ENCODE results near the gene ACOT13.
"Not testable (repeated sequence)": the region's sequence is repeated elsewhere in the genome, so short reads cannot be mapped to it uniquely, and the experiment has no call there.

The ACOT13 gene

GRCh38 chr6:24720604-24721460, 54.0 kb downstream of the ACOT13 start:
- DNase-seq (ENCODE audit: insufficient read length, low spot score): peak; percentile 98
- peak; percentile 93 for FAIRE-seq

GRCh38 chr6:24721461-24722215, 54.8 kb downstream of the ACOT13 start:
- FAIRE-seq: no peak
- DNase-seq (ENCODE audit: insufficient read length, low spot score): peak; percentile 70

GRCh38 chr6:24723270-24723669, 56.4 kb downstream of the ACOT13 start:
- FAIRE-seq: no peak

GRCh38 chr6:24730653-24731052, 63.8 kb downstream of the ACOT13 start:
- FAIRE-seq: not testable (repeated sequence)

More at GRCh38 chr6:24723270-24723669, 56.4 kb downstream of the ACOT13 start:
- DNase-seq (ENCODE audit: insufficient read length, low spot score): no peak

GRCh38 chr6:24731456-24732134, 64.7 kb downstream of the ACOT13 start:
- FAIRE-seq; DNase-seq (ENCODE audit: insufficient read length, low spot score): not testable (repeated sequence)

More at GRCh38 chr6:24730653-24731052, 63.8 kb downstream of the ACOT13 start:
- DNase-seq (ENCODE audit: insufficient read length, low spot score): not testable (repeated sequence)

GRCh38 chr6:24734166-24734565, 67.3 kb downstream of the ACOT13 start:
- DNase-seq (ENCODE audit: insufficient read length, low spot score) (no peak), FAIRE-seq (no peak)

GRCh38 chr6:24734710-24735109, 67.8 kb downstream of the ACOT13 start:
- not testable (repeated sequence) for FAIRE-seq; DNase-seq (ENCODE audit: insufficient read length, low spot score)

- FAIRE-seq (no peak), DNase-seq (ENCODE audit: insufficient read length, low spot score) (no peak)
Measured at GRCh38 chr6:24738741-24739140, 71.9 kb downstream of the ACOT13 start.

GRCh38 chr6:24740861-24741260, 74.0 kb downstream of the ACOT13 start:
- DNase-seq (ENCODE audit: insufficient read length, low spot score) (no peak), FAIRE-seq (no peak)

- DNase-seq (ENCODE audit: insufficient read length, low spot score): no peak
- no peak for FAIRE-seq
Measured at GRCh38 chr6:24742216-24742738, 75.4 kb downstream of the ACOT13 start.

- no peak for FAIRE-seq
- peak; percentile 70 for DNase-seq (ENCODE audit: insufficient read length, low spot score)
Measured at GRCh38 chr6:24743265-24743943, 76.5 kb downstream of the ACOT13 start.

- DNase-seq (ENCODE audit: insufficient read length, low spot score) (no peak), FAIRE-seq (no peak)
Measured at GRCh38 chr6:24743944-24744335, 77.1 kb downstream of the ACOT13 start.

GRCh38 chr6:24744911-24745310, 78.0 kb downstream of the ACOT13 start:
- DNase-seq (ENCODE audit: insufficient read length, low spot score) (no peak), FAIRE-seq (no peak)

- FAIRE-seq: no peak
Measured at GRCh38 chr6:24749297-24749696, 82.4 kb downstream of the ACOT13 start.

GRCh38 chr6:24750878-24751277, 84.0 kb downstream of the ACOT13 start:
- FAIRE-seq; DNase-seq (ENCODE audit: insufficient read length, low spot score): not testable (repeated sequence)

More at GRCh38 chr6:24749297-24749696, 82.4 kb downstream of the ACOT13 start:
- DNase-seq (ENCODE audit: insufficient read length, low spot score): no peak

GRCh38 chr6:24752503-24752902, 85.6 kb downstream of the ACOT13 start:
- no peak for FAIRE-seq
- no peak for DNase-seq (ENCODE audit: insufficient read length, low spot score)

- DNase-seq (ENCODE audit: insufficient read length, low spot score) (no peak), FAIRE-seq (no peak)
Measured at GRCh38 chr6:24752917-24753492, 86.1 kb downstream of the ACOT13 start.

- no peak for FAIRE-seq
- no peak for DNase-seq (ENCODE audit: insufficient read length, low spot score)
Measured at GRCh38 chr6:24753545-24753944, 86.7 kb downstream of the ACOT13 start.

GRCh38 chr6:24754378-24754777, 87.5 kb downstream of the ACOT13 start:
- not testable (repeated sequence) for DNase-seq (ENCODE audit: insufficient read length, low spot score); FAIRE-seq

Measured in HTR-8/SVneo (cell line).